HepG2 (cell line): ENCODE data around the gene CAMK2A. TPM values are rescaled to one million over a fixed set of nuclear protein-coding genes. Genes with fewer than 3 reads are reported as not detected.
A peak's percentile ranks its signal among the peaks of the same experiment; 100 is the strongest.

Experiments
- ATAC-seq: fragments of 200-7000 bp; cut with Tn5 transposase; 3 replicates; pipeline ENCODE4 v1.9.1; 2020; ENCODE audit warnings: mild to moderate bottlenecking, moderate library complexity
- BruUV-seq: library from RNA; stranded (reverse); fragments of 400-500 nt; replicated peaks from 2 replicates; lab custom pipeline; 2021; lab: Mats Ljungman, UMichigan
- CTCF ChIA-PET: fragments of 300-600 bp; formaldehyde crosslinking; extraction: SDS; loops from one replicate; lab custom pipeline; 2021; ENCODE audit warnings: low total read pairs, inconsistent platforms, low intra/inter-chr PET ratio; lab: Yijun Ruan, JAX
- POLR2A ChIA-PET: fragments of 350-600 bp; sonication (Branson Sonifier 250); formaldehyde crosslinking; loops from one replicate; lab custom pipeline; 2020; ENCODE audit warnings: antibody characterized with exemption, inconsistent platforms; lab: Yijun Ruan, JAX
- DNase-seq: peaks from one replicate; pipeline ENCODE4 v3.0.0-alpha.2; 2015; ENCODE audit warnings: low spot score
- FAIRE-seq: peaks from 3 replicates; lab custom pipeline; 2011; peaks lifted over from hg19 to GRCh38; lab: Jason Lieb, UNC
- H2AFZ ChIP-seq: one replicate; pipeline ENCODE4 v1.6.1; 2011; ENCODE audit warnings: low read length, inconsistent platforms
- H3K27ac ChIP-seq: fragments of 300-600 bp; 3 replicates; pipeline ENCODE4 v1.8.0; 2011; ENCODE audit warnings: mixed run types, mild to moderate bottlenecking, mixed read lengths, low read length, inconsistent platforms; ENCODE audit not compliant: insufficient read depth; ENCODE audit errors: extremely low read length
- H3K27me3 ChIP-seq, 2 experiments: fragments of 200-600 bp in 1 of 2; 2 replicates in 1 of 2; 3 replicates in 1 of 2; pipeline versions ENCODE4 v1.6.0 to v1.8.0; 2011; ENCODE audit warnings: low read length in 2 of 2, mild to moderate bottlenecking in 2 of 2, moderate library complexity in 2 of 2, inconsistent platforms in 1 of 2; ENCODE audit not compliant: insufficient read depth in 2 of 2, control insufficient read depth in 1 of 2
- H3K36me3 ChIP-seq, 2 experiments: fragments of 200-600 bp in 1 of 2; replicated peaks in 1 of 2; 2 replicates in 1 of 2; 3 replicates in 1 of 2; pipeline versions ENCODE4 v1.5.1 to v1.8.0; 2011; ENCODE audit warnings: low read length in 2 of 2, inconsistent platforms in 1 of 2; ENCODE audit not compliant: insufficient read depth in 2 of 2, control insufficient read depth in 1 of 2
- H3K4me1 ChIP-seq: 2 replicates; pipeline ENCODE4 v1.5.1; 2012; ENCODE audit warnings: low read length, inconsistent platforms; ENCODE audit not compliant: insufficient read depth
- H3K4me2 ChIP-seq: 2 replicates; pipeline ENCODE4 v1.6.0; 2011; ENCODE audit warnings: low read depth, low read length, inconsistent platforms
- H3K4me3 ChIP-seq, 3 experiments: fragments of 200-600 bp in 1 of 3; sonication (generic), shearing (Covaris generic) in 1 of 3; replicated peaks in 1 of 3; 2 replicates each; pipeline ENCODE4 v1.5.1; 2011 to 2016; ENCODE audit warnings: low read length in 3 of 3, inconsistent platforms in 2 of 3, low read depth in 2 of 3, mild to moderate bottlenecking in 2 of 3, control low read depth in 1 of 3, mixed read lengths in 1 of 3; ENCODE audit not compliant: insufficient read depth in 1 of 3
- H3K79me2 ChIP-seq: one replicate; pipeline ENCODE4 v1.6.1; 2011; ENCODE audit warnings: low read length, inconsistent platforms; ENCODE audit not compliant: insufficient read depth
- H3K9ac ChIP-seq: 2 replicates; pipeline ENCODE4 v1.6.0; 2011; ENCODE audit warnings: mild to moderate bottlenecking, low read depth, low read length, inconsistent platforms; ENCODE audit not compliant: insufficient read depth
- H3K9me3 ChIP-seq: 2 replicates; pipeline ENCODE4 v1.5.1; 2012; ENCODE audit warnings: mild to moderate bottlenecking, low read length
- H4K20me1 ChIP-seq: 2 replicates; pipeline ENCODE4 v1.6.0; 2011; ENCODE audit warnings: inconsistent platforms, mild to moderate bottlenecking, low read length, moderate library complexity; ENCODE audit not compliant: insufficient read depth
- NFATC3 ChIP-seq: sonication (generic); formaldehyde crosslinking; IDR thresholded peaks from 2 replicates; pipeline ENCODE4 v1.5.1; 2020; ENCODE audit warnings: mild to moderate bottlenecking, missing genetic modification reagents
- RCOR2 ChIP-seq: IDR thresholded peaks from 2 replicates; pipeline ENCODE4 v1.6.1; 2016; ENCODE audit warnings: missing biosample characterization, missing genetic modification reagents
- ZMYM3 ChIP-seq: sonication (generic); formaldehyde crosslinking; IDR thresholded peaks from 2 replicates; pipeline ENCODE4 v1.5.1; 2020; ENCODE audit warnings: mild to moderate bottlenecking, missing genetic modification reagents
- ZNF263 ChIP-seq: sonication (generic); formaldehyde crosslinking; IDR thresholded peaks from 2 replicates; pipeline ENCODE4 v1.4.0; 2020; ENCODE audit warnings: missing genetic modification reagents
- ZNF501 ChIP-seq: sonication (generic); formaldehyde crosslinking; IDR thresholded peaks from 2 replicates; pipeline ENCODE4 v1.5.1; 2020; ENCODE audit warnings: mild to moderate bottlenecking, moderate library complexity, missing genetic modification reagents
- ZNF768 ChIP-seq: sonication (generic); formaldehyde crosslinking; IDR thresholded peaks from 2 replicates; pipeline ENCODE4 v1.4.0; 2020; ENCODE audit warnings: missing genetic modification reagents
- WGBS: methylation state at CpG from one replicate; pipeline ENCODE4 v1.1.6; 2017; ENCODE audit warnings: low lambda C conversion rate; 5-methylcytosine and 5-hydroxymethylcytosine counted together
- in situ Hi-C: cut with HindIII; loops from 2 replicates; pipeline ENCODE4 v1.10.0; 2017; ENCODE audit warnings: low pct_unique_long_range_greater_than_20kb; ENCODE audit not compliant: extremely low pct_ligation_motif_present
- intact Hi-C: fragments of 100-400 bp; cut with micrococcal nuclease; formaldehyde crosslinking; loops from one replicate; pipeline ENCODE4 v1.10.0; 2022; ENCODE audit not compliant: unreplicated experiment
- polyA plus RNA-seq, 8 experiments: library from polyadenylated mRNA; depleted of rRNA in 3 of 8; stranded (reverse) in 7 of 8; unstranded in 1 of 8; fragments of >200 nt; fragmentation: Illumina TruSeq in 4 of 8; extraction: Trizol in 4 of 8; gene quantifications; 2 replicates each; pipeline versions ENCODE4 v1.2.1 to v1.2.3, GENCODE V29; 2011 to 2016; ENCODE audit warnings: low read depth in 4 of 8, missing spikeins in 1 of 8, mixed read lengths in 1 of 8; ENCODE audit not compliant: insufficient read depth in 1 of 8
- total RNA-seq, 5 experiments: library from RNA; depleted of rRNA; stranded (reverse); fragments of >200 nt; fragmentation: Illumina TruSeq; extraction: Trizol; gene quantifications; 2 replicates each; pipeline ENCODE4 v1.2.3, GENCODE V29; 2016; ENCODE audit warnings: low read depth in 1 of 5

The CAMK2A gene
- total and polyA plus RNA-seq, 2 of the 13 experiments (the other 11 are each of a cell fraction or from before 2014, with no cell fraction given) = 0.11 TPM; not detected in 1

DNA sequence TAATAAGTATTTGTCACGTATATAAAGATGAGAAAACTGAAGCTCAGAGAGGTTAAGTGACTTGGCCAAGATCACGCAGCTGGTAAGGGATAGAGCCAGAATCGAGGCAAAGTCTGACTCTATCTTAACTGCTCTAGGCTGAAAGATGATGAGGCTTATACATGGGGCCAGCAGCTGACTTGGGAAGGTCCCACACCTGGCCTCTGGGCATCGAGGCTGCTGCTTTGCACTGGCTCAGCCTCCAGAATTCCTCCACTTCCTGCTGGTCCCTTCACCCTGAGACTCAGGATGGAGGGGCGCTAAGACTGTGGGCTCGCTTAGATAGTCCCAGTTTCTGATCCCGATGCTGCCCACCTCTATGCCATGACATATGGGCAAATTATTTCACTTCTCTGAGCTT lies 35.2 kb downstream of the CAMK2A start:
- ChIA-PET POLR2A (no interaction called here), CTCF (no interaction called here)
- no peak overlapping the region for H3K27ac ChIP-seq
- no peaks in the 10 kb centered on the region for H3K9me3 ChIP-seq
- H3K36me3 ChIP-seq = no peaks in the 10 kb centered on the region
- no peaks in the 10 kb centered on the region for H3K79me2 ChIP-seq
- intact Hi-C loops (no loop called here), in situ Hi-C loops (no loop called here)
- WGBS = 26% methylated on average over 6 of the region's 7 CpGs
- ATAC-seq (peak; percentile 6; the same call in 2 of the 3 replicates), FAIRE-seq (no peak)
- peaks cover 4 to 27% of the 10 kb centered on the region in 2 experiments; a peak in 4 of 5 replicates for H3K27me3 ChIP-seq
- no TSS peak for BruUV-seq
- H3K4me3 ChIP-seq = peak overlapping the region in 1 of 3 experiments; percentile 5; a peak in 1 of 6 replicates
- H2AFZ ChIP-seq = no peak overlapping the region
- TF ChIP-seq ZNF501 (no peak), ZNF768 (CRISPR knock-in tag) (peak; percentile 86)
- TF ChIP-seq, all 625 proteins: peak for 1
- no peaks in the 10 kb centered on the region for H4K20me1 ChIP-seq
- no peak for DNase-seq
- H3K4me1 ChIP-seq = peaks cover 50% of the 10 kb centered on the region
- no peak overlapping the region for H3K9ac ChIP-seq
- H3K4me2 ChIP-seq = peak overlapping the region; percentile 49

DNA sequence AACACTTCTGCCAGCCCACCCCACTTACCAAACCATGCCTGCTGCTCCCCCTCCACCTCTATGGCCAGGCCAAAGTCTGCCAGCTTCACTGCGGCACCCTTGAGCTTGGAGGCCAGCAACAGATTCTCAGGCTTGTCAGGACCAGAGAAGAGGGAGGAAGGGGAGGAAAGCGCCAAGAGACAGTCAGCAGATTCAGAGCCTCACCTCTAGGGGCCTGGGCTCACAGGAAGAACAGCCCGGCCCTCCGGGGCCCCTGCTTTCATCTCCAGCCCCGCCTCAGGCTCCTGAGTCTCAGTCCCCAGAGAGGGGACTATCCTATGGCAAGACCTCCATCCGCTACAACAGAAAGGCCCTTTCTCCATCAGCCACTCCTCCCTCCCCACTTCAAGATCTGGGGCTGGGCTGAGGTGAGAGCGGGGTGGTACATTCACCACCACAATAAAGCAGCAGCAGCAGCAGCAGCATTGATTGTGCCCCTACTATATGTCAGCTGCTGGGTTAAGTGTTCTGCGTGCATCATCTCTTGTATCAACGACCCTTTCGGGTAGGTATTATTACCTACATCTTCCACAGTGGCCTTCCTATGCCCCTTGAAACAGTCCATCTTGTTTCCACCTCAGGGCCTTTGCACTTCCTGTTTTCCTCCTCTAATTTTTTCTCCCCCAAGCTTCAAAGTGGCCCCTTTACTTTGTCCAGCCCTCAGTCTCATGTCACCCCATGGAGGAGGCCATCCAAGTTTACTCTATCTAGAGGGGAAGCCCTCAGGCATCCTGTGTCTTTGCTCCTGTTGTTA lies 36.0 kb downstream of the CAMK2A start:
- no peak overlapping the region for H3K9ac ChIP-seq
- H3K9me3 ChIP-seq = no peaks in the 10 kb centered on the region
- FAIRE-seq (no peak), ATAC-seq (peak; percentile 29), DNase-seq (no peak)
- no peak overlapping the region for H3K4me3 ChIP-seq
- H2AFZ ChIP-seq = no peak overlapping the region
- in situ Hi-C loops (no loop called here), intact Hi-C loops (no loop called here)
- H3K79me2 ChIP-seq = no peaks in the 10 kb centered on the region
- 34% methylated on average over 9 of the region's 10 CpGs for WGBS
- TF ChIP-seq ZNF263 (peak; percentile 48; the same call in 1 of the 2 replicates), RCOR2 (CRISPR knock-in tag) (0 out of 2 replicates have a peak, but pooled peaks have one; percentile 4), NFATC3 (CRISPR knock-in tag) (no peak), ZMYM3 (CRISPR knock-in tag) (0 out of 2 replicates have a peak, but pooled peaks have one; percentile 10)
- H4K20me1 ChIP-seq = no peaks in the 10 kb centered on the region
- no peak overlapping the region for H3K27ac ChIP-seq
- peaks cover 50% of the 10 kb centered on the region for H3K4me1 ChIP-seq
- CTCF ChIA-PET = no interaction called here
- H3K36me3 ChIP-seq = no peaks in the 10 kb centered on the region
- BruUV-seq = no TSS peak
- peaks cover 4 to 32% of the 10 kb centered on the region in 2 experiments; a peak in 4 of 5 replicates for H3K27me3 ChIP-seq
- POLR2A ChIA-PET = no interaction called here
- peak overlapping the region; percentile 23; the same call in 1 of the 2 replicates for H3K4me2 ChIP-seq
